HEK293T (cell line): ENCODE data around the gene EFCAB8.

Experiments used
- CTCF ChIA-PET: fragments of 350-600 bp; formaldehyde crosslinking; extraction: SDS; loops from one replicate; lab custom pipeline; 2021; ENCODE audit warnings: antibody characterized with exemption, inconsistent platforms; lab: Yijun Ruan, JAX
- POLR2A ChIA-PET: fragments of 350-600 bp; formaldehyde crosslinking; extraction: SDS; loops from one replicate; lab custom pipeline; 2020; ENCODE audit warnings: antibody characterized with exemption, inconsistent platforms; lab: Yijun Ruan, JAX
- DNase-seq: peaks from one replicate; pipeline ENCODE4 v3.0.0; 2012; ENCODE audit warnings: mixed read lengths; ENCODE audit errors: extremely low spot score
- ARNT ChIP-seq: fragments of 450-650 bp; IDR thresholded peaks from 2 replicates; pipeline ENCODE4 v1.6.1; 2017; ENCODE audit warnings: mild to moderate bottlenecking
- BHLHE40 ChIP-seq: fragments of 450-650 bp; IDR thresholded peaks from 2 replicates; pipeline ENCODE4 v1.6.1; 2016; ENCODE audit warnings: mild to moderate bottlenecking, moderate library complexity, borderline replicate concordance
- CTBP1 ChIP-seq: fragments of 450-650 bp; IDR thresholded peaks from 2 replicates; pipeline ENCODE4 v1.6.1; 2016; ENCODE audit warnings: borderline replicate concordance
- ELF4 ChIP-seq: fragments of 450-650 bp; IDR thresholded peaks from 2 replicates; pipeline ENCODE4 v1.6.1; 2017; ENCODE audit warnings: antibody characterized with exemption
- FOXA1 ChIP-seq: fragments of 450-650 bp; IDR thresholded peaks from 2 replicates; pipeline ENCODE4 v1.6.1; 2016; ENCODE audit warnings: mild to moderate bottlenecking
- FOXK2 ChIP-seq: fragments of 450-650 bp; IDR thresholded peaks from 2 replicates; pipeline ENCODE4 v1.6.1; 2016; ENCODE audit warnings: mild to moderate bottlenecking
- FOXM1 ChIP-seq: fragments of 450-650 bp; IDR thresholded peaks from 2 replicates; pipeline ENCODE4 v1.6.1; 2017; ENCODE audit warnings: mild to moderate bottlenecking, borderline replicate concordance
- HDGF ChIP-seq: fragments of 450-650 bp; IDR thresholded peaks from 2 replicates; pipeline ENCODE4 v1.6.1; 2017; ENCODE audit warnings: antibody characterized with exemption, borderline replicate concordance
- L3MBTL2 ChIP-seq: fragments of 450-650 bp; conservative IDR thresholded peaks from 2 replicates; pipeline ENCODE4 v1.6.1; 2016; ENCODE audit warnings: mild to moderate bottlenecking
- LEF1 ChIP-seq: fragments of 450-650 bp; IDR thresholded peaks from 2 replicates; pipeline ENCODE4 v1.6.1; 2017; ENCODE audit warnings: mild to moderate bottlenecking, borderline replicate concordance
- NFRKB ChIP-seq: fragments of 450-650 bp; IDR thresholded peaks from 2 replicates; pipeline ENCODE4 v1.6.1; 2016; ENCODE audit warnings: mild to moderate bottlenecking, moderate library complexity
- SP1 ChIP-seq: fragments of 450-650 bp; IDR thresholded peaks from 2 replicates; pipeline ENCODE4 v1.6.1; 2017
- SUZ12 ChIP-seq: fragments of 450-650 bp; IDR thresholded peaks from 2 replicates; pipeline ENCODE4 v1.6.1; 2016; ENCODE audit warnings: mild to moderate bottlenecking
- TARDBP ChIP-seq: fragments of 450-650 bp; IDR thresholded peaks from 2 replicates; pipeline ENCODE4 v1.6.1; 2016
- ZNF384 ChIP-seq: fragments of 450-650 bp; IDR thresholded peaks from 2 replicates; pipeline ENCODE4 v1.6.1; 2016
- TF ChIP-seq, protein P1 (sequence below): fragments of 450-650 bp; IDR thresholded peaks from 2 replicates; pipeline ENCODE4 v1.6.1; 2016

EFCAB8 gene

DNA sequence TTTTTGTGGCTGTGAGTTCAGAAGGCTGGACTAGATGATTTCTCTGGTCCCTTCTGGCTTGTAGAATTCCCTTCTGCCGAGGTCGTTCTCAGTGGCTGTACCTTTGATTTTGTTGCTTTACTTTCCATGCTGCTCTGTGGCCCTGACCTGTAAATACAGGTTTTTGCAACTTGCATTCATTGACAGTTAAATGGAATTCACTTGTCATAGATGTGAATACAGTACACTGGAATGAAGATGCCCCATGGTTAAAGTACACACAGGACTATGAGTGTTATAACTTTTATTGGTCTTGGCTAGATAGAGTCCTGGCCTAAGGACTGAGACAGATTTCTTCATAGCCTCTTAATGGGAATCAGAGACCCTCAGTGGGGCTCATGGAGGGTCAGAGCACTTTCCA, 12.9 kb upstream of the EFCAB8 start:
- ChIA-PET CTCF (no interaction called here), POLR2A (no interaction called here)
- DNase-seq = no peak
- TF ChIP-seq L3MBTL2 (no peak), LEF1 (no peak), NFRKB (no peak), ZNF384 (no peak), ELF4 (no peak), SP1 (no peak), FOXA1 (no peak), CTBP1 (no peak), FOXM1 (no peak), ARNT (no peak), HDGF (no peak)
- TF ChIP-seq, protein P1, sequence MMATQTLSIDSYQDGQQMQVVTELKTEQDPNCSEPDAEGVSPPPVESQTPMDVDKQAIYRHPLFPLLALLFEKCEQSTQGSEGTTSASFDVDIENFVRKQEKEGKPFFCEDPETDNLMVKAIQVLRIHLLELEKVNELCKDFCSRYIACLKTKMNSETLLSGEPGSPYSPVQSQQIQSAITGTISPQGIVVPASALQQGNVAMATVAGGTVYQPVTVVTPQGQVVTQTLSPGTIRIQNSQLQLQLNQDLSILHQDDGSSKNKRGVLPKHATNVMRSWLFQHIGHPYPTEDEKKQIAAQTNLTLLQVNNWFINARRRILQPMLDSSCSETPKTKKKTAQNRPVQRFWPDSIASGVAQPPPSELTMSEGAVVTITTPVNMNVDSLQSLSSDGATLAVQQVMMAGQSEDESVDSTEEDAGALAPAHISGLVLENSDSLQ = no peak

DNA sequence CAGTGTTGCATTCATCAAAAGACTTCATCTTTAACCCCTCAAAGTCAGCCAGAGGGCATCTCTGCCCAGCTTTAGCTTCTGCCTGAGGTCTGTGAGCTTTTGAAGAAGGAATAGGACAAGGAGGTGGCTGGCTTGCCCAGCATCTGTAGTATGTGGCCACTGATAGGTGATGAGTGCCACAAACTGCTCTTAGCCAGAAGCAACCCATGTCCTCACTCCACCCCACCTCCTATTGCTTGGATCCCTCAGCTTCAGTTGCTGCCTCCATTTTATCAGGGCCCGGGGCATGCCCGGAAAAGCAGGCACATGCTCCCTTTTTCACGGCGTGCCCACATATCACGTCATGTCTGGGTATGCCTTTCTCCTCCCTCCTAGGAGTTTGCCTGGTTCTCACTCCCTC, 11.9 kb upstream of the EFCAB8 start:
- TF ChIP-seq FOXK2 = no peak
- no peak for TF ChIP-seq SP1
- TF ChIP-seq ARNT = no peak
- no peak for TF ChIP-seq NFRKB
- no peak for TF ChIP-seq ELF4
- no peak for TF ChIP-seq SUZ12
- no peak for TF ChIP-seq TARDBP
- TF ChIP-seq LEF1 = no peak
- no peak for TF ChIP-seq ZNF384
- no peak for TF ChIP-seq CTBP1
- TF ChIP-seq HDGF = no peak
- TF ChIP-seq FOXM1 = no peak
- no peak for TF ChIP-seq L3MBTL2
- no peak for TF ChIP-seq BHLHE40
- CTCF ChIA-PET = no interaction called here

DNA sequence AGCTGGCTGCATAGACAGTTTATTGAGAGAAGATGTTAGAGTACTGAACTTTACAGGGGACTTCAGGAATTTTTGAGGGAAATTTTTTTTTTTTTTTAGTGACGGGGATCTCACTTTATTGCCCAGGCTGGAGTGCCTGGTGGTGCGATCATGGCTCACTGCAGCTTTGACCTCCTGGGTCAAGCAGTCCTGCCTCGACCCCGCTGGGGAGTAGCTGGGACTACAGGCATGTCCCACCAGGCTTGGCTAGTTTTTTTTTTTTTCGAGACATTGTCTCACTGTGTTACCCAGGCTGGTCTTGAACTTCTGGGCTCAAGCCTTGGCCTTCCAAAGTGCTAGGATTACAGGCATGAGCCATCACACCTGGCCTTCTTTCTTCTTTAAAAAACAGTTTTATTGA, 10.8 kb upstream of the EFCAB8 start:
- ChIA-PET POLR2A (no interaction called here), CTCF (interaction anchor here (0.6 kb wide), 2 partner anchors 11 to 288 kb away, joined by 3 to 4 read pairs; partner anchors contain the start of gene EFCAB8)
- DNase-seq = no peak
- no peak for TF ChIP-seq ARNT
- TF ChIP-seq SP1 = no peak

More for the DNA sequence above, 11.9 kb upstream of the EFCAB8 start:
- DNase-seq = no peak
- POLR2A ChIA-PET = no interaction called here

DNA sequence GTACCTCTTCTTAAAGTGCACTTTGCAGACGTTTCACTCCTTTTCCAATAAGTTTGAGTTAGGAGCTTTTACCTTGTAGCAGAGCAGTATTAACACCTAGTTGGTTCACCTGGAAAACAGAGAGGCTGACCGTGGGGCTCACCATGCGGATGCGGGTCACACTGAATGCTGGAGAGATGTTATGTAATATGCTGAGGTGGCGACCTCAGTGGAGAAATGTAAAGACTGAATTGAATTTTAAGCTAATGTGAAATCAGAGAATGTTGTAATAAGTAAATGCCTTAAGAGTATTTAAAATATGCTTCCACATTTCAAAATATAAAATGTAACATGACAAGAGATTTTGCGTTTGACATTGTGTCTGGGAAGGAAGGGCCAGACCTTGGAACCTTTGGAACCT, 9.9 kb upstream of the EFCAB8 start:
- TF ChIP-seq LEF1 = no peak
- no peak for TF ChIP-seq CTBP1
- no peak for TF ChIP-seq SUZ12
- TF ChIP-seq FOXK2 = no peak
- TF ChIP-seq, protein P1 = no peak
- TF ChIP-seq ZNF384 = no peak
- no peak for TF ChIP-seq ELF4
- no peak for TF ChIP-seq FOXM1
- TF ChIP-seq L3MBTL2 = no peak
- TF ChIP-seq HDGF = no peak
- TF ChIP-seq BHLHE40 = no peak
- TF ChIP-seq SP1 = no peak
- TF ChIP-seq NFRKB = no peak
- no peak for TF ChIP-seq TARDBP
- ChIA-PET CTCF (no interaction called here), POLR2A (no interaction called here)
- no peak for DNase-seq

DNA sequence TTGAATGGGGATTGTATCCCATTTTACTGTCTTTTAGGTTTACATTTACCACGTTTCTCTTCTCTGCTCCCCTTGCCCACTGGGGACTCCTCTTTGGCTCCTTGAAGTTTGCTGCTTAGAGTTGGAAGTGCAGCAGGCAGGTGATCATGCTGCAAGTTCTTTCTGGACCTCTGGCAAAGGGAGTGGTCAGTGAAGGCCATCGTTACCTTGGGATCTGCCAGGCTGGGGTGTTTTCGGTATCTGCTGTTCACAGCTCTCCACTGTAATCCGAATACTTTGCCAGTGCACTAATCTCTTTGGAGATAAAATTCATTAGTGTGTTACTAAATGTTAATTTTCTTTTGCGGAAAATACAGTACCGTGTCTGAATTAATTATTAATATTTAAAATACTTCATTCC, 9.1 kb upstream of the EFCAB8 start:
- POLR2A ChIA-PET = no interaction called here
- CTCF ChIA-PET = no interaction called here

DNA sequence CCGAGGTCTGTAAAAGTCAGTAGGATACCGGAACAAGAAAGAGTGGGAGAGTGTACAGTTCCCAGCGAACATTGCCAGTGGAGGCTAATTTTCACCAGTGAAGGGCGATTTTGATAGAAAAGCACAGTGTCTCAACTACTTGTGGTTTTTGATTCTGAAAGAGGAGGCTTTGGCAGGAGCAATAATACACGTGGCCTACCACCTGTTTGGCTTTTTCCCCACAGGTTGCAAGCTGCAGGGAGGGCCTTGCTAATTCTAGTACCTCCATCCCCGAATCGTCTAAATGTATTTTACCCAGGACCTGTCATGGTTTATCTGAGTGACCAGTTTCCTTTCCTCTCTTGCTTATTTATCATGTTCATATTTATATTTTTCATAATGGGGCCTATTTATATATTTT, 3.3 kb upstream of the EFCAB8 start:
- CTCF ChIA-PET = no interaction called here
- POLR2A ChIA-PET = no interaction called here
- no peak for TF ChIP-seq ELF4
- TF ChIP-seq FOXA1 = no peak
- TF ChIP-seq SP1 = no peak
- no peak for TF ChIP-seq LEF1
- no peak for TF ChIP-seq L3MBTL2
- TF ChIP-seq SUZ12 = no peak
- TF ChIP-seq HDGF = no peak
- DNase-seq = no peak

More for the DNA sequence above, 9.1 kb upstream of the EFCAB8 start:
- no peak for DNase-seq
- TF ChIP-seq, protein P1 = no peak
- TF ChIP-seq SP1 = no peak

DNA sequence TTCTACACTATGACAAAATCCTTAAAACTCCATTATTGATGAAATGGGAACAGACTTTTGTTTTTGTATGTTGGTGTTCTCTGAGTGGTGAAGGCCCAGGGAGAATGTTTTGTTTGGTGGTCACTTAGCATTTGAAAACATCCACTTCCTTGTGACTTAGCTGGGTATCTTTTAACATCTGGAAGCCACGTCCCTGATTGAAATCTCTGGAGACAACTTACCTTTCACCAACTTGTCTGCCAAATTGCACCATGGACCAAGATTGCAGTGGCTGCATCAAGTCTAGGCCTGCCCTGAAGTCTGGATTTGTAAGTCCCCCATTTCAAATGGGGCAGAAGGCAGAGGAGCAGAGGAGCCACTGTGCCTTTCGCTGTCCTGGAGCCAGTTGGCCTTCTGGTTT, 534 bp upstream of the EFCAB8 start:
- TF ChIP-seq, protein P1 = no peak
- TF ChIP-seq FOXA1 (no peak), SUZ12 (no peak)
- CTCF ChIA-PET = no interaction called here
- POLR2A ChIA-PET = no interaction called here

More for the DNA sequence above, 534 bp upstream of the EFCAB8 start:
- DNase-seq = no peak
